ENCODE results near the gene EPS15.

GRCh38 chr1:51512606-51513005, 6.5 kb downstream of the EPS15 start:
- no peak for TF ChIP-seq CTCF (IDR thresholded peaks at IDR 0.05 in 8 of 11, conservative IDR thresholded peaks at IDR 0.05 in 3 of 11)
- no peak for TF ChIP-seq POLR2AphosphoS5 (IDR thresholded peaks at IDR 0.05)
- TF ChIP-seq POLR2A (IDR thresholded peaks at IDR 0.05): no peak

Measured in spleen (tissue), 7 donors.